HepG2 (cell line): Measurements from ENCODE around the gene ZNF653. TPM values are rescaled to one million over a fixed set of nuclear protein-coding genes. Genes with fewer than 3 reads are reported as not detected.
A peak's percentile ranks its signal among the peaks of the same experiment; 100 is the strongest.

Source experiments
- ATAC-seq: fragments of 200-7000 bp; cut with Tn5 transposase; 3 replicates; pipeline ENCODE4 v1.9.1; 2020; ENCODE audit warnings: mild to moderate bottlenecking, moderate library complexity
- BruUV-seq: library from RNA; stranded (reverse); fragments of 400-500 nt; replicated peaks from 2 replicates; lab custom pipeline; 2021; lab: Mats Ljungman, UMichigan
- CTCF ChIA-PET: fragments of 300-600 bp; formaldehyde crosslinking; extraction: SDS; loops from one replicate; lab custom pipeline; 2021; ENCODE audit warnings: low total read pairs, inconsistent platforms, low intra/inter-chr PET ratio; lab: Yijun Ruan, JAX
- POLR2A ChIA-PET: fragments of 350-600 bp; sonication (Branson Sonifier 250); formaldehyde crosslinking; loops from one replicate; lab custom pipeline; 2020; ENCODE audit warnings: antibody characterized with exemption, inconsistent platforms; lab: Yijun Ruan, JAX
- DNase-seq: peaks from one replicate; pipeline ENCODE4 v3.0.0-alpha.2; 2015; ENCODE audit warnings: low spot score
- FAIRE-seq: peaks from 3 replicates; lab custom pipeline; 2011; peaks lifted over from hg19 to GRCh38; lab: Jason Lieb, UNC
- H2AFZ ChIP-seq: one replicate; pipeline ENCODE4 v1.6.1; 2011; ENCODE audit warnings: low read length, inconsistent platforms
- H3K27ac ChIP-seq: fragments of 300-600 bp; 3 replicates; pipeline ENCODE4 v1.8.0; 2011; ENCODE audit warnings: mixed run types, mild to moderate bottlenecking, mixed read lengths, low read length, inconsistent platforms; ENCODE audit not compliant: insufficient read depth; ENCODE audit errors: extremely low read length
- H3K27me3 ChIP-seq, 2 experiments: fragments of 200-600 bp in 1 of 2; 2 replicates in 1 of 2; 3 replicates in 1 of 2; pipeline versions ENCODE4 v1.6.0 to v1.8.0; 2011; ENCODE audit warnings: low read length in 2 of 2, mild to moderate bottlenecking in 2 of 2, moderate library complexity in 2 of 2, inconsistent platforms in 1 of 2; ENCODE audit not compliant: insufficient read depth in 2 of 2, control insufficient read depth in 1 of 2
- H3K36me3 ChIP-seq, 2 experiments: fragments of 200-600 bp in 1 of 2; replicated peaks in 1 of 2; 2 replicates in 1 of 2; 3 replicates in 1 of 2; pipeline versions ENCODE4 v1.5.1 to v1.8.0; 2011; ENCODE audit warnings: low read length in 2 of 2, inconsistent platforms in 1 of 2; ENCODE audit not compliant: insufficient read depth in 2 of 2, control insufficient read depth in 1 of 2
- H3K4me1 ChIP-seq: 2 replicates; pipeline ENCODE4 v1.5.1; 2012; ENCODE audit warnings: low read length, inconsistent platforms; ENCODE audit not compliant: insufficient read depth
- H3K4me2 ChIP-seq: 2 replicates; pipeline ENCODE4 v1.6.0; 2011; ENCODE audit warnings: low read depth, low read length, inconsistent platforms
- H3K4me3 ChIP-seq, 3 experiments: fragments of 200-600 bp in 1 of 3; sonication (generic), shearing (Covaris generic) in 1 of 3; replicated peaks in 1 of 3; 2 replicates each; pipeline ENCODE4 v1.5.1; 2011 to 2016; ENCODE audit warnings: low read length in 3 of 3, inconsistent platforms in 2 of 3, low read depth in 2 of 3, mild to moderate bottlenecking in 2 of 3, control low read depth in 1 of 3, mixed read lengths in 1 of 3; ENCODE audit not compliant: insufficient read depth in 1 of 3
- H3K79me2 ChIP-seq: one replicate; pipeline ENCODE4 v1.6.1; 2011; ENCODE audit warnings: low read length, inconsistent platforms; ENCODE audit not compliant: insufficient read depth
- H3K9ac ChIP-seq: 2 replicates; pipeline ENCODE4 v1.6.0; 2011; ENCODE audit warnings: mild to moderate bottlenecking, low read depth, low read length, inconsistent platforms; ENCODE audit not compliant: insufficient read depth
- H3K9me3 ChIP-seq: 2 replicates; pipeline ENCODE4 v1.5.1; 2012; ENCODE audit warnings: mild to moderate bottlenecking, low read length
- H4K20me1 ChIP-seq: 2 replicates; pipeline ENCODE4 v1.6.0; 2011; ENCODE audit warnings: inconsistent platforms, mild to moderate bottlenecking, low read length, moderate library complexity; ENCODE audit not compliant: insufficient read depth
- GABPB1 ChIP-seq: IDR thresholded peaks from 2 replicates; pipeline ENCODE4 v1.6.1; 2016; ENCODE audit warnings: mild to moderate bottlenecking, missing genetic modification reagents, moderate library complexity, missing compliant biosample characterization
- HMGXB4 ChIP-seq, 2 experiments: sonication (generic) in 1 of 2; formaldehyde crosslinking in 1 of 2; IDR thresholded peaks; 2 replicates each; pipeline versions ENCODE4 v1.4.0 to v1.6.1; 2018 to 2020; ENCODE audit warnings: missing genetic modification reagents in 2 of 2, borderline replicate concordance in 1 of 2, low read depth in 1 of 2, mild to moderate bottlenecking in 1 of 2, missing biosample characterization in 1 of 2
- HNRNPL ChIP-seq: fragments of 200-400 bp; formaldehyde crosslinking; IDR thresholded peaks from 2 replicates; pipeline ENCODE4 v1.6.1; 2017; ENCODE audit warnings: mild to moderate bottlenecking, low read depth, low read length
- KAT2B ChIP-seq: fragments of 150-350 bp; IDR thresholded peaks from 2 replicates; pipeline ENCODE4 v1.6.1; 2014; ENCODE audit warnings: low read depth, low read length, borderline replicate concordance
- KDM3A ChIP-seq: IDR thresholded peaks from 2 replicates; pipeline ENCODE4 v1.6.1; 2018; ENCODE audit warnings: low read depth, missing compliant biosample characterization
- MBNL3 ChIP-seq: fragments of 250-450 bp; sonication (Bioruptor Pico); conservative IDR thresholded peaks from 2 replicates; pipeline ENCODE4 v1.8.0; 2022; ENCODE audit warnings: mild to moderate bottlenecking, inconsistent platforms
- PATZ1 ChIP-seq: sonication (generic); formaldehyde crosslinking; IDR thresholded peaks from 2 replicates; pipeline ENCODE4 v1.4.0; 2020; ENCODE audit warnings: missing genetic modification reagents
- RAD21 ChIP-seq: fragments of 450-650 bp; formaldehyde crosslinking; IDR thresholded peaks from 2 replicates; pipeline ENCODE4 v1.5.0; 2020; ENCODE audit warnings: mild to moderate bottlenecking
- RBFOX2 ChIP-seq: fragments of 200-400 bp; formaldehyde crosslinking; IDR thresholded peaks from 2 replicates; pipeline ENCODE4 v1.6.1; 2017; ENCODE audit warnings: low read depth, mild to moderate bottlenecking, low read length
- RBM39 ChIP-seq: fragments of 200-400 bp; formaldehyde crosslinking; IDR thresholded peaks from one replicate; pipeline ENCODE4 v1.6.1; 2018; ENCODE audit warnings: antibody characterized with exemption, mild to moderate bottlenecking, low read depth, low read length; ENCODE audit not compliant: poor library complexity, severe bottlenecking
- SAFB2 ChIP-seq: sonication (generic); formaldehyde crosslinking; IDR thresholded peaks from 2 replicates; pipeline ENCODE4 v1.5.1; 2020; ENCODE audit warnings: missing genetic modification reagents, low read depth, mild to moderate bottlenecking, borderline replicate concordance
- STAG1 ChIP-seq: sonication (generic); formaldehyde crosslinking; IDR thresholded peaks from 2 replicates; pipeline ENCODE4 v1.4.0; 2020; ENCODE audit warnings: missing genetic modification reagents
- ZFX ChIP-seq: sonication (generic); formaldehyde crosslinking; IDR thresholded peaks from 2 replicates; pipeline ENCODE4 v1.4.0; 2020; ENCODE audit warnings: mild to moderate bottlenecking, low read depth, missing genetic modification reagents, moderate library complexity
- ZNF138 ChIP-seq: sonication (generic); formaldehyde crosslinking; IDR thresholded peaks from 2 replicates; pipeline ENCODE4 v1.5.0; 2020; ENCODE audit warnings: mild to moderate bottlenecking, low read depth, missing genetic modification reagents
- ZNF251 ChIP-seq: sonication (generic); formaldehyde crosslinking; IDR thresholded peaks from 2 replicates; pipeline ENCODE4 v1.9.0; 2021; ENCODE audit warnings: mild to moderate bottlenecking, missing genetic modification reagents
- ZNF331 ChIP-seq: sonication (generic); formaldehyde crosslinking; IDR thresholded peaks from 2 replicates; pipeline ENCODE4 v1.4.0; 2020; ENCODE audit warnings: missing genetic modification reagents
- ZNF614 ChIP-seq: IDR thresholded peaks from 2 replicates; pipeline ENCODE4 v1.6.1; 2018; ENCODE audit warnings: missing biosample characterization, missing genetic modification reagents, inconsistent platforms, borderline replicate concordance
- WGBS: methylation state at CpG from one replicate; pipeline ENCODE4 v1.1.6; 2017; ENCODE audit warnings: low lambda C conversion rate; 5-methylcytosine and 5-hydroxymethylcytosine counted together
- in situ Hi-C: cut with HindIII; loops from 2 replicates; pipeline ENCODE4 v1.10.0; 2017; ENCODE audit warnings: low pct_unique_long_range_greater_than_20kb; ENCODE audit not compliant: extremely low pct_ligation_motif_present
- intact Hi-C: fragments of 100-400 bp; cut with micrococcal nuclease; formaldehyde crosslinking; loops from one replicate; pipeline ENCODE4 v1.10.0; 2022; ENCODE audit not compliant: unreplicated experiment
- polyA plus RNA-seq, 8 experiments: library from polyadenylated mRNA; depleted of rRNA in 3 of 8; stranded (reverse) in 7 of 8; unstranded in 1 of 8; fragments of >200 nt; fragmentation: Illumina TruSeq in 4 of 8; extraction: Trizol in 4 of 8; gene quantifications; 2 replicates each; pipeline versions ENCODE4 v1.2.1 to v1.2.3, GENCODE V29; 2011 to 2016; ENCODE audit warnings: low read depth in 4 of 8, missing spikeins in 1 of 8, mixed read lengths in 1 of 8; ENCODE audit not compliant: insufficient read depth in 1 of 8
- total RNA-seq, 5 experiments: library from RNA; depleted of rRNA; stranded (reverse); fragments of >200 nt; fragmentation: Illumina TruSeq; extraction: Trizol; gene quantifications; 2 replicates each; pipeline ENCODE4 v1.2.3, GENCODE V29; 2016; ENCODE audit warnings: low read depth in 1 of 5
- TF ChIP-seq, protein P1 (sequence below): sonication (generic); formaldehyde crosslinking; IDR thresholded peaks from 2 replicates; pipeline ENCODE4 v1.4.0; 2020; ENCODE audit warnings: missing genetic modification reagents

ZNF653 gene
- total and polyA plus RNA-seq, 2 of the 13 experiments (the other 11 are each of a cell fraction or from before 2014, with no cell fraction given) = 4.7 to 7.1 TPM

- Histone ChIP-seq H3K9ac (no peak overlapping the region), H3K4me2 (no peak overlapping the region), H3K27me3 (no peaks in the 10 kb centered on the region), H3K36me3 (peaks cover 21 to 54% of the 10 kb centered on the region in 2 experiments; a peak in 4 of 5 replicates), H3K9me3 (no peaks in the 10 kb centered on the region), H3K4me1 (no peaks in the 10 kb centered on the region), H2AFZ (no peak overlapping the region), H3K27ac (no peak overlapping the region), H3K4me3 (no peak overlapping the region), H4K20me1 (peaks cover 6% of the 10 kb centered on the region; the same call in 1 of the 2 replicates), H3K79me2 (no peaks in the 10 kb centered on the region)
- 85% methylated on average over 20 of the region's 23 CpGs for WGBS
- no TSS peak for BruUV-seq
- intact Hi-C loops (loop anchor here (2.0 to 10.0 kb wide), 2 partner anchors 68 to 152 kb away; partner anchors contain the start of gene TSPAN16), in situ Hi-C loops (no loop called here)
- FAIRE-seq = no peak
- POLR2A ChIA-PET = no interaction called here
- ATAC-seq = peak; percentile 86
- DNase-seq = no peak
- CTCF ChIA-PET = interaction anchor here (1.0 to 1.9 kb wide), 6 partner anchors 63 to 153 kb away, joined by 3 to 10 read pairs (median 6); partner anchors contain the start of gene TSPAN16
- TF ChIP-seq PATZ1 (CRISPR knock-in tag) (peak; percentile 39; the same call in 1 of the 2 replicates), MBNL3 (CRISPR knock-in tag) (no peak), ZFX (CRISPR knock-in tag) (peak; percentile 61; the same call in 1 of the 2 replicates), ZNF138 (CRISPR knock-in tag) (no peak), RBM39 (peak; percentile 53), SAFB2 (CRISPR knock-in tag) (0 out of 2 replicates have a peak, but pooled peaks have one; percentile 26), RBFOX2 (peak; percentile 69), ZNF331 (no peak), ZNF614 (CRISPR knock-in tag) (no peak), HNRNPL (0 out of 2 replicates have a peak, but pooled peaks have one; percentile 37), HMGXB4 (CRISPR knock-in tag; IDR thresholded peaks at IDR 0.05; ENCODE audit: borderline replicate concordance in 1 of 2, low read depth in 1 of 2) (0 out of 4 replicates have a peak, but pooled peaks of 1 of the 2 experiments have one; percentile 41), GABPB1 (CRISPR knock-in tag) (peak; percentile 44; the same call in 1 of the 2 replicates), RAD21 (CRISPR knock-in tag) (peak; percentile 91), KDM3A (CRISPR knock-in tag) (0 out of 2 replicates have a peak, but pooled peaks have one; percentile 35), KAT2B (no peak), STAG1 (peak; percentile 88), ZNF251 (CRISPR knock-in tag) (no peak)
- TF ChIP-seq, protein P1, sequence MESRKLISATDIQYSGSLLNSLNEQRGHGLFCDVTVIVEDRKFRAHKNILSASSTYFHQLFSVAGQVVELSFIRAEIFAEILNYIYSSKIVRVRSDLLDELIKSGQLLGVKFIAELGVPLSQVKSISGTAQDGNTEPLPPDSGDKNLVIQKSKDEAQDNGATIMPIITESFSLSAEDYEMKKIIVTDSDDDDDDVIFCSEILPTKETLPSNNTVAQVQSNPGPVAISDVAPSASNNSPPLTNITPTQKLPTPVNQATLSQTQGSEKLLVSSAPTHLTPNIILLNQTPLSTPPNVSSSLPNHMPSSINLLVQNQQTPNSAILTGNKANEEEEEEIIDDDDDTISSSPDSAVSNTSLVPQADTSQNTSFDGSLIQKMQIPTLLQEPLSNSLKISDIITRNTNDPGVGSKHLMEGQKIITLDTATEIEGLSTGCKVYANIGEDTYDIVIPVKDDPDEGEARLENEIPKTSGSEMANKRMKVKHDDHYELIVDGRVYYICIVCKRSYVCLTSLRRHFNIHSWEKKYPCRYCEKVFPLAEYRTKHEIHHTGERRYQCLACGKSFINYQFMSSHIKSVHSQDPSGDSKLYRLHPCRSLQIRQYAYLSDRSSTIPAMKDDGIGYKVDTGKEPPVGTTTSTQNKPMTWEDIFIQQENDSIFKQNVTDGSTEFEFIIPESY = peak; percentile 60; the same call in 1 of the 2 replicates
Measured at GRCh38 chr19:11446652-11447301, 58.9 kb downstream of the ZNF653 start.
